HG03135 (cell line): ENCODE results near the gene NGEF.
"Not testable (repeated sequence)": the region's sequence is repeated elsewhere in the genome, so short reads cannot be mapped to it uniquely, and the experiment has no call there.

Experiments
- ATAC-seq: cut with Tn5 transposase; IDR thresholded peaks from one replicate; pipeline ENCODE4 v1.9.1; 2021; ENCODE audit warnings: mild to moderate bottlenecking, moderate library complexity; ENCODE audit not compliant: unreplicated experiment

The NGEF gene

GRCh38 chr2:233013027-233013461 lies at the start of gene NGEF:
Gene NGEF (minus strand): TSS chr2:233013256. CDS start chr2:232974890, 38,366 bp downstream.
- ATAC-seq, result no peak

- ATAC-seq, result no peak
Observed at GRCh38 chr2:233062451-233062850, 49.4 kb upstream of the NGEF start.

GRCh38 chr2:233061591-233062450 lies 48.8 kb upstream of the NGEF start:
- ATAC-seq, result no peak

GRCh38 chr2:233060980-233061590 lies 48.0 kb upstream of the NGEF start:
- ATAC-seq, result no peak

GRCh38 chr2:233060501-233060979 lies 47.5 kb upstream of the NGEF start:
- ATAC-seq, result no peak

- peak; percentile 54 for ATAC-seq
Observed at GRCh38 chr2:233059797-233060500, 46.9 kb upstream of the NGEF start, which contains the start of gene INPP5D. Gene INPP5D (plus strand): TSS chr2:233060342. CDS start chr2:233060479, 137 bp downstream.

GRCh38 chr2:233059547-233059796 lies 46.4 kb upstream of the NGEF start:
- no peak for ATAC-seq

GRCh38 chr2:233058717-233059546 lies 45.9 kb upstream of the NGEF start:
- ATAC-seq, result no peak

- ATAC-seq, result no peak
Observed at GRCh38 chr2:233056961-233057605, 44.0 kb upstream of the NGEF start.

- ATAC-seq, result no peak
Observed at GRCh38 chr2:233055362-233055761, 42.3 kb upstream of the NGEF start.

- no peak for ATAC-seq
Observed at GRCh38 chr2:233053928-233054784, 41.1 kb upstream of the NGEF start.

GRCh38 chr2:233052517-233052916 lies 39.5 kb upstream of the NGEF start:
- ATAC-seq, result not testable (repeated sequence)

- no peak for ATAC-seq
Observed at GRCh38 chr2:233051241-233052149, 38.4 kb upstream of the NGEF start.

GRCh38 chr2:233049194-233049761 lies 36.2 kb upstream of the NGEF start:
- no peak for ATAC-seq

GRCh38 chr2:233048569-233049193 lies 35.6 kb upstream of the NGEF start:
- no peak for ATAC-seq

- ATAC-seq, result no peak
Observed at GRCh38 chr2:233047667-233048066, 34.6 kb upstream of the NGEF start.

GRCh38 chr2:233047206-233047605 lies 34.1 kb upstream of the NGEF start:
- ATAC-seq, result no peak
